GM18511 (cell line): ENCODE results near the gene CBY1.
"Not testable (repeated sequence)": the region's sequence is repeated elsewhere in the genome, so short reads cannot be mapped to it uniquely, and the experiment has no call there.

Source experiments
- ATAC-seq: cut with Tn5 transposase; IDR thresholded peaks from one replicate; pipeline ENCODE4 v1.9.1; 2021; ENCODE audit warnings: mild to moderate bottlenecking, moderate library complexity; ENCODE audit not compliant: unreplicated experiment

The CBY1 gene

GRCh38 chr22:38656256-38657044 lies at the start of gene CBY1, which contains the start of gene FAM227A:
TSS of gene CBY1 (plus strand) at chr22:38656638. CDS start at chr22:38668055, 11,417 bp downstream.
TSS of gene FAM227A (minus strand) at chr22:38656392. CDS start at chr22:38650168, 6,224 bp downstream.
- peak; percentile 82 for ATAC-seq

DNA sequence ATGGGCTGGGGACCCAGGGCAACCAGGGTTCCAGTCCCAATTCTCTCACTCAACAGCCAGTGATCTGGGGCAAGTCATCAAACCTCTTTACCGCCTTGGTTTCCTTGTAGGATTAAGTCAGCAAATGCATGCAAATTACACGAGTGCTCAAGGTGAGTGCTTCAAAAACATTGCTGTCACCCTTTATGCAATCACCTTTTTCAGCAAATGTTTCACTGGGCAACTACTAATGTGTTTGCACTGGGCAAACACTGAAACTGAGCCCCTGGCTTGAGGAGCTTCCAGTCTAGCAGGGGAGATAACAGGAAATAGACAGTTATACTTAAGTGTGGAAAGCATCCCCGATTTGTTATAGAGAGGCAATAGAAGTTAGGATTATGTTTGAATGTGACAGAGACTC lies 48.8 kb upstream of the CBY1 start:
- ATAC-seq, result no peak

- ATAC-seq, result no peak
Observed at GRCh38 chr22:38608992-38609750, 47.3 kb upstream of the CBY1 start.

GRCh38 chr22:38610234-38610633 lies 46.2 kb upstream of the CBY1 start:
- no peak for ATAC-seq

DNA sequence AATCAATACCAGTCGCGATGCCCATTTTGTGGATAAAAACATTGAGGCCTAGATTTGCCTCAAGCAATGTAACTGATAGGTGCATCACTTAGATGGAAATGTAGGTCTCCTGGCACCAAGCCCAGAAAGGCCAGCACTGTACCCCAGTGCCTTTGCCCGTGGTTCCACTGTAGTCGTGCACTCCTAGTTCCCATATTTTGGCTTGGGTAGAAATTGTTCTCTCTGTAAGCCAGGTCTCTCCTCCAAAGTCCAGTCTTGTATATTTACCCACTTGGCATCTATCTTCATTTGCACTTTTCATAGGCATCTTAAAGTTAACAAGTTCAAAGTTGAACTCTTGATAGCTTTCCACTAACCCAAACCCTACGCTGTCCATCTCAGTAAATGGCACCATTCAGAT lies 44.9 kb upstream of the CBY1 start:
- no peak for ATAC-seq

DNA sequence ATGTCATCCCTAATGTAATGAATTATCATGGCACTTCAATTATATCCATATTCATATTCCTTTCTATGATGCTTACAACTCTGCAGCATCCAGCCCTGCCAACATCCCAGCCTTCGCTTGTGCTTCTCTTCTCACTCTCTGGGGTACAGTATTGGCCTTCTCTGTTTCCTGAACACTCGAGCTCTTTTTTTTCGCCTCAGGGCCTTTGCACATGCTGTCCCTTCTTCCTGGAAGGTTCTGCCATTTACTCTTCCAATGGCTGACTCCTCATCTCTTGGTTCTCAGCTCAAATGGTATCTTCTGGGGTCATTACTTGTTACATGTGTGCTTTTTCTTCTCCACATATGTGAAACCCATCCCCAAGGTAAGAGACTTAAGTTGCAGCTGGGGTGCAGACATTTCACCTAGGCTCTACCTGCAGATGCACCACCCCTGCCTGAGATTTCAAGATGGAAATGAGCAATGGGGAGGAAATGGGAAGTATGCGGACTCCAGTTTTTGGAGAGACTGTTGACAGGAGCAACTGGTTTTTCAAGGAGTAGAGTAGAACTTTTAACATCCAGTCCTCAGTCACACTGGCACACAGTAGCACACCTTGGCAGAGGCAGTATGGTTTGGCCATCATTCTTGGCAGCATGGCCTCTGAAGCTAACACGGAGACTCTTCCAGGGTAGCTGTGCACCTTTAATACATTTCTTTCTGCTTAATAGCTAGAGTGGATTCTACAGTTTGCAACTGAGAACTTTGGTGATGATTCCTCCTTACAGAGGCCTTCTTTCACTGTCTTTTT lies 44.0 kb upstream of the CBY1 start:
- ATAC-seq, result no peak

GRCh38 chr22:38613588-38613987 lies 42.9 kb upstream of the CBY1 start:
- ATAC-seq, result no peak

GRCh38 chr22:38614332-38615063 lies 41.9 kb upstream of the CBY1 start:
- no peak for ATAC-seq

DNA sequence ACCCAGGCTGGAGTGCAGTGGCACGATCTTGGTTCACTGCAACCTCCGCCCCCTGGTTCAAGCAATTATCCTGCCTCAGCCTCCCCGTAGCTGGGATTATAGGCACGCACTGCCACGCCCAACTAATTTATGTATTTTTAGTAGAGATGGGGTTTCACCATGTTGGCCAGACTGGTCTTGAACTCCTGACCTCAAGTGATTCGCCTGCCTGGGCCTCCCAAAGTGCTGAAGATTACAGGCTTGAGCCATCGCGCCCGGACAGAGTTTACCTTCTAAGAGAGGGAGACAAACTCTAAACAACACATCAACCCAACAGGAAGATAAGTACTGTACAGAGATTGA lies 41.4 kb upstream of the CBY1 start:
- not testable (repeated sequence) for ATAC-seq

- no peak for ATAC-seq
Observed at GRCh38 chr22:38618258-38618657, 38.2 kb upstream of the CBY1 start.

DNA sequence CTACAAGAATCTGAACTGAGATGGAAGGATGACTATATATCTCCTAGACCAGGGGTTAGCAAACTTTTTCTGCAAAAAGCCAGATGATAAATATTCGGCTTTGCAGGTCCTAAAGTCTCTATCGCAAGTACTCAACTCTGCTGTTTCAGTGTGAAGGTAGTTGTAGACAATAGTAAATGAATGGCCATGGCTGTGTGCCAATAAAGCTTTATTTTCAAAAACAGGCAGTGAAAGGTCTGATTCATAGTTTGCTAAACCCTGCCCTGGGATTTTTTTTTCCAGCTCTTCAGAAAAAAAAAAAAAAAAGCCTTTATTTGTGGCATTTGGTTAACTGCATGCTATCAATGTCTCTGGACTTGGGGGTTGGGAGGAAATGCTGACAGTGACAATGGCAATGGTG lies 37.8 kb upstream of the CBY1 start:
- ATAC-seq, result no peak

DNA sequence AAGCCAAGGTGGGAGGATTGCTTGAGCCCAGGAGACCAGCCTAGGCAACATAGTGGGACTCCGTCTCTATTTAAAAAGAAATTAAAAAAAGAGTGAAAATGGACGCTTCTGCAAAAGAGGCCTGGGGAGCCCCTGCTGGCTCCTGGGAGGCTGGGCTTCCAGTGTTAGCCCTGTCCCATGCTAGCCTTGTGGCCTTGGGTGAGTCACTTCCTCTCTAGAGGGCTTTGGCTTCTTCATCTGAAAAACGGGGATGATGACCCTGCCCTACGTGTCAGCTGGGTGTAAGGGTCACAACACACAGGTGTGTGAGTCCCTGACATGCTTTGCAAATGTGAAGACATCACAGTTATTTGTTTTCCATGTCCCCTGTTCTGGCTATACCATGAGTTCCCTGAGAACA lies 33.1 kb upstream of the CBY1 start:
- ATAC-seq, result no peak

- no peak for ATAC-seq
Observed at GRCh38 chr22:38628444-38628843, 28.0 kb upstream of the CBY1 start.

DNA sequence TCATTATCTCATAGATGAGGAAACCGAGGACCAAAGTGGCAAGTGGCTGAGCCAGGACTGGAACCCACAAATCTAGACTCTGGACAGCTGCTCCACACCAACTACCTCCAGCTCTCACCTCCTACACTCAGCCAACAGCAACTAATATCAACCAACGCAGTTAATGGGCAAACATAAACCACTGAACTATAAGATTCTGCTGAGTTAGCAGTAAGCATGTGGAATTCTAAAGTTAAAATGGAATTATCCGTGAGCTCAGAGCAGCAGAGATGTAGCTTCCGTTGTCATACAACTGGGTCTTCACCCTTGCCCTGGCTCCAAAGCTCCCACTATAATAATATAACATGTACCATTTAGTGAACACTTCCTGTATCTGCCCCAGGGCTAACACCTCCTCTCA lies 27.3 kb upstream of the CBY1 start:
- no peak for ATAC-seq

- ATAC-seq, result no peak
Observed at GRCh38 chr22:38631724-38632123, 24.7 kb upstream of the CBY1 start.

GRCh38 chr22:38632528-38632927 lies 23.9 kb upstream of the CBY1 start:
- ATAC-seq, result no peak

- no peak for ATAC-seq
Observed at GRCh38 chr22:38638216-38638615, 18.2 kb upstream of the CBY1 start.

- no peak for ATAC-seq
Observed at GRCh38 chr22:38638728-38639127, 17.7 kb upstream of the CBY1 start.

- ATAC-seq, result no peak
Observed at GRCh38 chr22:38641476-38642040, 14.9 kb upstream of the CBY1 start.

DNA sequence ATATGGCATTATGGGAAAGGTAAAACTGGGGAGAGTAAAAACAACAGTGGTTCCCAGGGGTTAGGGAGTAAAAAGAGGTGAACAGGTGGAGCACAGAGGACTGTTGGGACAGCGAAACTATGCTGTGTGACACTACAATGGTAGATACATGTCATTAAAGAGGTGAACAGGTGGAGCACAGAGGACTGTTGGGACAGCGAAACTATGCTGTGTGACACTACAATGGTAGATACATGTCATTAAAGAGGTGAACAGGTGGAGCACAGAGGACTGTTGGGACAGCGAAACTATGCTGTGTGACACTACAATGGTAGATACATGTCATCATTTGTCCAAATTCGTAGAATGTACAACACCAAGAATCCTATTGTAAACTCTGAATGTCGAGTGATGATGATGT lies 12.2 kb upstream of the CBY1 start:
- not testable (repeated sequence) for ATAC-seq
